HEK293 (cell line): ENCODE measurements around the gene MYOZ3.

Experiments used
- CTCF ChIA-PET: fragments of 350-600 bp; formaldehyde crosslinking; extraction: SDS; loops from one replicate; lab custom pipeline; 2021; ENCODE audit warnings: antibody characterized with exemption; lab: Yijun Ruan, JAX
- POLR2A ChIA-PET: fragments of 300-600 bp; formaldehyde crosslinking; extraction: SDS; loops from one replicate; lab custom pipeline; 2020; ENCODE audit warnings: antibody characterized with exemption, inconsistent platforms; lab: Yijun Ruan, JAX
- H3K27ac ChIP-seq: fragments of 200-500 bp; sonication (Bioruptor generic); 2 replicates; pipeline ENCODE4 v1.5.1; 2014; ENCODE audit warnings: low read depth, low read length, control low read depth, inconsistent platforms; ENCODE audit errors: extremely low read depth
- H3K36me3 ChIP-seq, 2 experiments: fragments of 200-500 bp in 1 of 2; sonication (Bioruptor generic) in 1 of 2; 1 replicate in 1 of 2; 2 replicates in 1 of 2; pipeline ENCODE4 v1.5.1; 2014 to 2017; ENCODE audit warnings: inconsistent platforms in 2 of 2, low read length in 2 of 2; ENCODE audit not compliant: control insufficient read depth in 2 of 2, insufficient read depth in 1 of 2
- H3K4me1 ChIP-seq: fragments of 200-500 bp; sonication (Bioruptor generic); 2 replicates; pipeline ENCODE4 v1.5.1; 2014; ENCODE audit warnings: mild to moderate bottlenecking, low read length, inconsistent platforms; ENCODE audit not compliant: control insufficient read depth, insufficient read depth
- H3K4me3 ChIP-seq: 2 replicates; pipeline ENCODE4 v1.5.1; 2011; ENCODE audit warnings: low read depth, mild to moderate bottlenecking, control low read depth, low read length, moderate library complexity
- H3K9me3 ChIP-seq: fragments of 200-500 bp; sonication (Bioruptor generic); 2 replicates; pipeline ENCODE4 v1.5.1; 2014; ENCODE audit warnings: low read depth, low read length, inconsistent platforms; ENCODE audit not compliant: control insufficient read depth, insufficient read depth
- GLIS2 ChIP-seq: fragments of 450-650 bp; formaldehyde crosslinking; IDR thresholded peaks from 2 replicates; pipeline ENCODE4 v1.5.1; 2016; ENCODE audit warnings: missing biosample characterization, missing genetic modification characterization
- IKZF3 ChIP-seq: fragments of 450-650 bp; IDR thresholded peaks from 2 replicates; pipeline ENCODE4 v1.5.0; 2018; ENCODE audit warnings: missing biosample characterization, mild to moderate bottlenecking, missing genetic modification characterization, moderate library complexity
- RBAK ChIP-seq: fragments of 450-650 bp; formaldehyde crosslinking; IDR thresholded peaks from 2 replicates; pipeline ENCODE4 v1.5.1; 2016; ENCODE audit warnings: missing biosample characterization, missing genetic modification characterization
- SP7 ChIP-seq: fragments of 450-650 bp; formaldehyde crosslinking; IDR thresholded peaks from 2 replicates; pipeline ENCODE4 v1.5.1; 2016; ENCODE audit warnings: missing biosample characterization, missing genetic modification characterization
- YY1 ChIP-seq: fragments of 450-650 bp; formaldehyde crosslinking; IDR thresholded peaks from 2 replicates; pipeline ENCODE4 v1.5.1; 2018; ENCODE audit warnings: missing biosample characterization, missing genetic modification characterization
- YY2 ChIP-seq: fragments of 450-650 bp; formaldehyde crosslinking; IDR thresholded peaks from 2 replicates; pipeline ENCODE4 v1.5.1; 2016; ENCODE audit warnings: missing biosample characterization, missing genetic modification characterization
- ZFP3 ChIP-seq: fragments of 450-650 bp; formaldehyde crosslinking; IDR thresholded peaks from 2 replicates; pipeline ENCODE4 v1.5.1; 2016; ENCODE audit warnings: low read depth, missing biosample characterization, missing genetic modification characterization
- ZNF274 ChIP-seq, 2 experiments: fragments of 200-500 bp in 1 of 2; fragments of 450-650 bp in 1 of 2; sonication (Bioruptor generic) in 1 of 2; formaldehyde crosslinking in 1 of 2; IDR thresholded peaks; 2 replicates each; pipeline versions ENCODE4 v1.5.1 to v1.6.1; 2014 to 2016; ENCODE audit warnings: borderline replicate concordance in 1 of 2, inconsistent platforms in 1 of 2, low read length in 1 of 2, missing biosample characterization in 1 of 2, missing genetic modification characterization in 1 of 2
- ZNF354C ChIP-seq: fragments of 450-650 bp; formaldehyde crosslinking; IDR thresholded peaks from 2 replicates; pipeline ENCODE4 v1.5.1; 2016; ENCODE audit warnings: missing biosample characterization, missing genetic modification characterization, low read depth, borderline replicate concordance
- ZNF394 ChIP-seq: fragments of 450-650 bp; formaldehyde crosslinking; IDR thresholded peaks from 2 replicates; pipeline ENCODE4 v1.5.1; 2016; ENCODE audit warnings: missing biosample characterization, missing genetic modification characterization, mild to moderate bottlenecking, moderate library complexity, borderline replicate concordance
- ZNF423 ChIP-seq: fragments of 450-650 bp; formaldehyde crosslinking; IDR thresholded peaks from 2 replicates; pipeline ENCODE4 v1.5.1; 2016; ENCODE audit warnings: missing biosample characterization, missing genetic modification characterization
- ZNF600 ChIP-seq: fragments of 450-650 bp; formaldehyde crosslinking; IDR thresholded peaks from 2 replicates; pipeline ENCODE4 v1.5.1; 2016; ENCODE audit warnings: missing biosample characterization, missing genetic modification characterization
- ZNF610 ChIP-seq: fragments of 450-650 bp; formaldehyde crosslinking; IDR thresholded peaks from 2 replicates; pipeline ENCODE4 v1.5.1; 2016; ENCODE audit warnings: missing biosample characterization, missing genetic modification characterization, borderline replicate concordance
- ZNF621 ChIP-seq: fragments of 450-650 bp; formaldehyde crosslinking; IDR thresholded peaks from 2 replicates; pipeline ENCODE4 v1.5.1; 2017; ENCODE audit warnings: missing biosample characterization, missing genetic modification characterization
- ZNF707 ChIP-seq: fragments of 450-650 bp; formaldehyde crosslinking; IDR thresholded peaks from 2 replicates; pipeline ENCODE4 v1.5.1; 2016; ENCODE audit warnings: missing biosample characterization, missing genetic modification characterization
- ZNF785 ChIP-seq: fragments of 450-650 bp; formaldehyde crosslinking; IDR thresholded peaks from 2 replicates; pipeline ENCODE4 v1.5.1; 2016; ENCODE audit warnings: missing biosample characterization, missing genetic modification characterization
- ZNF792 ChIP-seq: fragments of 450-650 bp; formaldehyde crosslinking; IDR thresholded peaks from 2 replicates; pipeline ENCODE4 v1.5.1; 2016; ENCODE audit warnings: missing biosample characterization, missing genetic modification characterization
- ZSCAN23 ChIP-seq: fragments of 450-650 bp; formaldehyde crosslinking; IDR thresholded peaks from 2 replicates; pipeline ENCODE4 v1.5.1; 2016; ENCODE audit warnings: missing biosample characterization, missing genetic modification characterization
- TF ChIP-seq, protein P1 (sequence below): fragments of 450-650 bp; formaldehyde crosslinking; IDR thresholded peaks from 2 replicates; pipeline ENCODE4 v1.5.1; 2017; ENCODE audit warnings: missing biosample characterization, missing genetic modification characterization
- TF ChIP-seq, protein P2 (sequence below): fragments of 450-650 bp; formaldehyde crosslinking; IDR thresholded peaks from 2 replicates; pipeline ENCODE4 v1.5.0; 2017; ENCODE audit warnings: missing biosample characterization, missing genetic modification characterization, borderline replicate concordance
- TF ChIP-seq, protein P3 (sequence below): fragments of 450-650 bp; formaldehyde crosslinking; IDR thresholded peaks from 2 replicates; pipeline ENCODE4 v1.5.1; 2016; ENCODE audit warnings: missing biosample characterization, missing genetic modification characterization
- TF ChIP-seq, protein P4 (sequence below): fragments of 450-650 bp; formaldehyde crosslinking; IDR thresholded peaks from 2 replicates; pipeline ENCODE4 v1.5.1; 2016; ENCODE audit warnings: missing biosample characterization, missing genetic modification characterization
- TF ChIP-seq, protein P5 (sequence below): fragments of 450-650 bp; formaldehyde crosslinking; IDR thresholded peaks from 2 replicates; pipeline ENCODE4 v1.5.1; 2016; ENCODE audit warnings: missing biosample characterization, missing genetic modification characterization
- TF ChIP-seq, protein P6 (sequence below): fragments of 450-650 bp; formaldehyde crosslinking; IDR thresholded peaks from 2 replicates; pipeline ENCODE4 v1.5.1; 2016; ENCODE audit warnings: missing biosample characterization, missing genetic modification characterization
- TF ChIP-seq, protein P7 (sequence below): fragments of 450-650 bp; formaldehyde crosslinking; IDR thresholded peaks from 2 replicates; pipeline ENCODE4 v1.5.1; 2016; ENCODE audit warnings: missing biosample characterization, missing genetic modification characterization

The MYOZ3 gene

DNA sequence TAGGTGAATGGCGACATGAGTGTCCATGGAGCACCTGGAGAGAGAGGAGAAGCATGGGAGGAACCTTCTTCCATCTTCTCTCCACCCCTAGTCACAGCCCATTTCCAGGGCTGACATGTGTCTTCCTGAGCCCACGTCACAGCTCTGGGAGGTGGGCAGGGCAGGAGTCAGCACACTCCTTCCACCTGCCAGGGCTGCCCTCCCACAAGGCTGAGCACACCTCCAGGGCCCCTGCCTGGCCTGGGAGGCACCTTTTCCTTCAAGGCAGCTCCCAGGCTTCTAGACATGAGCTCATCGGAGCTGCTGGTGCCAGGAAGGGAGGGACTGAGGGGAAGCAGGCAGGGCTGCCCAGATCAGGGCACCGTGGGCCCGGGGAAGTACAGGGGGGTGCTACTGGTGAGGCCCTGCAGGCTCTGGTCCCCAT is 34.2 kb upstream of the MYOZ3 start:
- no peak overlapping the region for H3K4me3 ChIP-seq
- H3K36me3 ChIP-seq: no peaks in the 10 kb centered on the region
- H3K4me1 ChIP-seq: peaks cover 3% of the 10 kb centered on the region
- H3K9me3 ChIP-seq: no peaks in the 10 kb centered on the region
- ChIA-PET POLR2A (interaction anchor here (1.1 to 1.3 kb wide), 4 partner anchors 11 to 30 kb away, joined by 3 to 7 read pairs (median 4); no protein-coding TSS in a partner anchor), CTCF (interaction anchor here (0.6 to 1.8 kb wide), 4 partner anchors 24 to 660 kb away, joined by 3 to 6 read pairs (median 4); no protein-coding TSS in a partner anchor)
- no peak overlapping the region for H3K27ac ChIP-seq
- TF ChIP-seq ZSCAN23 (tag by site-specific recombination) (no peak), ZNF707 (tag by site-specific recombination) (no peak), ZNF610 (tag by site-specific recombination) (no peak), ZNF621 (tag by site-specific recombination) (no peak), YY1 (tag by site-specific recombination) (no peak), ZNF600 (tag by site-specific recombination) (no peak), ZNF792 (tag by site-specific recombination) (no peak), ZNF423 (no peak), GLIS2 (peak; percentile 43), ZNF394 (tag by site-specific recombination) (peak; percentile 96), RBAK (no peak), ZFP3 (tag by site-specific recombination) (no peak), ZNF785 (tag by site-specific recombination) (no peak), YY2 (no peak), ZNF354C (tag by site-specific recombination) (no peak), IKZF3 (tag by site-specific recombination) (no peak; the same call in 1 of the 2 replicates), SP7 (tag by site-specific recombination) (no peak), ZNF274 (IDR thresholded peaks at IDR 0.05; ENCODE audit: low read length) (no peak), ZNF274 (tag by site-specific recombination; IDR thresholded peaks at IDR 0.05; ENCODE audit: borderline replicate concordance) (no peak)
- TF ChIP-seq, protein P1, sequence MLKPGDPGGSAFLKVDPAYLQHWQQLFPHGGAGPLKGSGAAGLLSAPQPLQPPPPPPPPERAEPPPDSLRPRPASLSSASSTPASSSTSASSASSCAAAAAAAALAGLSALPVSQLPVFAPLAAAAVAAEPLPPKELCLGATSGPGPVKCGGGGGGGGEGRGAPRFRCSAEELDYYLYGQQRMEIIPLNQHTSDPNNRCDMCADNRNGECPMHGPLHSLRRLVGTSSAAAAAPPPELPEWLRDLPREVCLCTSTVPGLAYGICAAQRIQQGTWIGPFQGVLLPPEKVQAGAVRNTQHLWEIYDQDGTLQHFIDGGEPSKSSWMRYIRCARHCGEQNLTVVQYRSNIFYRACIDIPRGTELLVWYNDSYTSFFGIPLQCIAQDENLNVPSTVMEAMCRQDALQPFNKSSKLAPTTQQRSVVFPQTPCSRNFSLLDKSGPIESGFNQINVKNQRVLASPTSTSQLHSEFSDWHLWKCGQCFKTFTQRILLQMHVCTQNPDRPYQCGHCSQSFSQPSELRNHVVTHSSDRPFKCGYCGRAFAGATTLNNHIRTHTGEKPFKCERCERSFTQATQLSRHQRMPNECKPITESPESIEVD (tag by site-specific recombination): no peak
- TF ChIP-seq, protein P2, sequence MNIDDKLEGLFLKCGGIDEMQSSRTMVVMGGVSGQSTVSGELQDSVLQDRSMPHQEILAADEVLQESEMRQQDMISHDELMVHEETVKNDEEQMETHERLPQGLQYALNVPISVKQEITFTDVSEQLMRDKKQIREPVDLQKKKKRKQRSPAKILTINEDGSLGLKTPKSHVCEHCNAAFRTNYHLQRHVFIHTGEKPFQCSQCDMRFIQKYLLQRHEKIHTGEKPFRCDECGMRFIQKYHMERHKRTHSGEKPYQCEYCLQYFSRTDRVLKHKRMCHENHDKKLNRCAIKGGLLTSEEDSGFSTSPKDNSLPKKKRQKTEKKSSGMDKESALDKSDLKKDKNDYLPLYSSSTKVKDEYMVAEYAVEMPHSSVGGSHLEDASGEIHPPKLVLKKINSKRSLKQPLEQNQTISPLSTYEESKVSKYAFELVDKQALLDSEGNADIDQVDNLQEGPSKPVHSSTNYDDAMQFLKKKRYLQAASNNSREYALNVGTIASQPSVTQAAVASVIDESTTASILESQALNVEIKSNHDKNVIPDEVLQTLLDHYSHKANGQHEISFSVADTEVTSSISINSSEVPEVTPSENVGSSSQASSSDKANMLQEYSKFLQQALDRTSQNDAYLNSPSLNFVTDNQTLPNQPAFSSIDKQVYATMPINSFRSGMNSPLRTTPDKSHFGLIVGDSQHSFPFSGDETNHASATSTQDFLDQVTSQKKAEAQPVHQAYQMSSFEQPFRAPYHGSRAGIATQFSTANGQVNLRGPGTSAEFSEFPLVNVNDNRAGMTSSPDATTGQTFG (tag by site-specific recombination): no peak
- TF ChIP-seq, protein P3, sequence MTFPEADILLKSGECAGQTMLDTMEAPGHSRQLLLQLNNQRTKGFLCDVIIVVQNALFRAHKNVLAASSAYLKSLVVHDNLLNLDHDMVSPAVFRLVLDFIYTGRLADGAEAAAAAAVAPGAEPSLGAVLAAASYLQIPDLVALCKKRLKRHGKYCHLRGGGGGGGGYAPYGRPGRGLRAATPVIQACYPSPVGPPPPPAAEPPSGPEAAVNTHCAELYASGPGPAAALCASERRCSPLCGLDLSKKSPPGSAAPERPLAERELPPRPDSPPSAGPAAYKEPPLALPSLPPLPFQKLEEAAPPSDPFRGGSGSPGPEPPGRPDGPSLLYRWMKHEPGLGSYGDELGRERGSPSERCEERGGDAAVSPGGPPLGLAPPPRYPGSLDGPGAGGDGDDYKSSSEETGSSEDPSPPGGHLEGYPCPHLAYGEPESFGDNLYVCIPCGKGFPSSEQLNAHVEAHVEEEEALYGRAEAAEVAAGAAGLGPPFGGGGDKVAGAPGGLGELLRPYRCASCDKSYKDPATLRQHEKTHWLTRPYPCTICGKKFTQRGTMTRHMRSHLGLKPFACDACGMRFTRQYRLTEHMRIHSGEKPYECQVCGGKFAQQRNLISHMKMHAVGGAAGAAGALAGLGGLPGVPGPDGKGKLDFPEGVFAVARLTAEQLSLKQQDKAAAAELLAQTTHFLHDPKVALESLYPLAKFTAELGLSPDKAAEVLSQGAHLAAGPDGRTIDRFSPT (tag by site-specific recombination): 0 out of 2 replicates have a peak, but pooled peaks have one; percentile 28
- TF ChIP-seq, protein P4, sequence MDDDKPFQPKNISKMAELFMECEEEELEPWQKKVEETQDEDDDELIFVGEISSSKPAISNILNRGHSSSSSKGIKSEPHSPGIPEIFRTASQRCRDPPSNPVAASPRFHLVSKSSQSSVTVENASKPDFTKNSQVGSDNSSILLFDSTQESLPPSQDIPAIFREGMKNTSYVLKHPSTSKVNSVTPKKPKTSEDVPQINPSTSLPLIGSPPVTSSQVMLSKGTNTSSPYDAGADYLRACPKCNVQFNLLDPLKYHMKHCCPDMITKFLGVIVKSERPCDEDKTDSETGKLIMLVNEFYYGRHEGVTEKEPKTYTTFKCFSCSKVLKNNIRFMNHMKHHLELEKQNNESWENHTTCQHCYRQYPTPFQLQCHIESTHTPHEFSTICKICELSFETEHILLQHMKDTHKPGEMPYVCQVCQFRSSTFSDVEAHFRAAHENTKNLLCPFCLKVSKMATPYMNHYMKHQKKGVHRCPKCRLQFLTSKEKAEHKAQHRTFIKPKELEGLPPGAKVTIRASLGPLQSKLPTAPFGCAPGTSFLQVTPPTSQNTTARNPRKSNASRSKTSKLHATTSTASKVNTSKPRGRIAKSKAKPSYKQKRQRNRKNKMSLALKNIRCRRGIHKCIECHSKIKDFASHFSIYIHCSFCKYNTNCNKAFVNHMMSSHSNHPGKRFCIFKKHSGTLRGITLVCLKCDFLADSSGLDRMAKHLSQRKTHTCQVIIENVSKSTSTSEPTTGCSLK (tag by site-specific recombination): no peak
- TF ChIP-seq, protein P5, sequence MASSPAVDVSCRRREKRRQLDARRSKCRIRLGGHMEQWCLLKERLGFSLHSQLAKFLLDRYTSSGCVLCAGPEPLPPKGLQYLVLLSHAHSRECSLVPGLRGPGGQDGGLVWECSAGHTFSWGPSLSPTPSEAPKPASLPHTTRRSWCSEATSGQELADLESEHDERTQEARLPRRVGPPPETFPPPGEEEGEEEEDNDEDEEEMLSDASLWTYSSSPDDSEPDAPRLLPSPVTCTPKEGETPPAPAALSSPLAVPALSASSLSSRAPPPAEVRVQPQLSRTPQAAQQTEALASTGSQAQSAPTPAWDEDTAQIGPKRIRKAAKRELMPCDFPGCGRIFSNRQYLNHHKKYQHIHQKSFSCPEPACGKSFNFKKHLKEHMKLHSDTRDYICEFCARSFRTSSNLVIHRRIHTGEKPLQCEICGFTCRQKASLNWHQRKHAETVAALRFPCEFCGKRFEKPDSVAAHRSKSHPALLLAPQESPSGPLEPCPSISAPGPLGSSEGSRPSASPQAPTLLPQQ (tag by site-specific recombination): peak; percentile 80
- TF ChIP-seq, protein P6, sequence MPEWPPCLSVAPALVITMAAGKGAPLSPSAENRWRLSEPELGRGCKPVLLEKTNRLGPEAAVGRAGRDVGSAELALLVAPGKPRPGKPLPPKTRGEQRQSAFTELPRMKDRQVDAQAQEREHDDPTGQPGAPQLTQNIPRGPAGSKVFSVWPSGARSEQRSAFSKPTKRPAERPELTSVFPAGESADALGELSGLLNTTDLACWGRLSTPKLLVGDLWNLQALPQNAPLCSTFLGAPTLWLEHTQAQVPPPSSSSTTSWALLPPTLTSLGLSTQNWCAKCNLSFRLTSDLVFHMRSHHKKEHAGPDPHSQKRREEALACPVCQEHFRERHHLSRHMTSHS (tag by site-specific recombination): no peak
- TF ChIP-seq, protein P7, sequence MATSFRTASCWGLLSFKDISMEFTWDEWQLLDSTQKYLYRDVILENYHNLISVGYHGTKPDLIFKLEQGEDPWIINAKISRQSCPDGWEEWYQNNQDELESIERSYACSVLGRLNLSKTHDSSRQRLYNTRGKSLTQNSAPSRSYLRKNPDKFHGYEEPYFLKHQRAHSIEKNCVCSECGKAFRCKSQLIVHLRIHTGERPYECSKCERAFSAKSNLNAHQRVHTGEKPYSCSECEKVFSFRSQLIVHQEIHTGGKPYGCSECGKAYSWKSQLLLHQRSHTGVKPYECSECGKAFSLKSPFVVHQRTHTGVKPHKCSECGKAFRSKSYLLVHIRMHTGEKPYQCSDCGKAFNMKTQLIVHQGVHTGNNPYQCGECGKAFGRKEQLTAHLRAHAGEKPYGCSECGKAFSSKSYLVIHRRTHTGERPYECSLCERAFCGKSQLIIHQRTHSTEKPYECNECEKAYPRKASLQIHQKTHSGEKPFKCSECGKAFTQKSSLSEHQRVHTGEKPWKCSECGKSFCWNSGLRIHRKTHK: no peak
